Neural progenitor cell (in vitro differentiated cells): ENCODE results near the gene LILRB2. TPM values are rescaled to one million over a fixed set of nuclear protein-coding genes. Genes with fewer than 3 reads are reported as not detected.

Source experiments
- DNase-seq: peaks from one replicate; pipeline ENCODE4 v3.0.0-alpha.2; 2016; ENCODE audit warnings: low spot score
- H2AFZ ChIP-seq: fragments of 200-600 bp; sonication (generic); replicated peaks from 2 replicates; pipeline ENCODE4 v1.6.1; 2016; ENCODE audit warnings: antibody characterized with exemption
- H3F3A ChIP-seq: fragments of 200-600 bp; sonication (generic); 2 replicates; pipeline ENCODE4 v1.6.1; 2016; ENCODE audit warnings: antibody characterized with exemption, low read depth
- H3K27ac ChIP-seq: fragments of 200-600 bp; sonication (generic); 2 replicates; pipeline ENCODE4 v1.5.1; 2016; ENCODE audit warnings: mild to moderate bottlenecking
- H3K27me3 ChIP-seq: fragments of 200-600 bp; sonication (generic); 2 replicates; pipeline ENCODE4 v1.6.1; 2016; ENCODE audit warnings: mild to moderate bottlenecking, moderate library complexity
- H3K36me3 ChIP-seq: fragments of 200-600 bp; sonication (generic); 2 replicates; pipeline ENCODE4 v1.5.1; 2016
- H3K4me1 ChIP-seq: fragments of 200-600 bp; sonication (generic); 2 replicates; pipeline ENCODE4 v1.6.1; 2016; ENCODE audit warnings: mixed run types
- H3K4me2 ChIP-seq: fragments of 200-600 bp; sonication (generic); 2 replicates; pipeline ENCODE4 v1.6.1; 2016
- H3K4me3 ChIP-seq: fragments of 200-600 bp; sonication (generic); 2 replicates; pipeline ENCODE4 v1.5.1; 2016
- H3K79me2 ChIP-seq: fragments of 200-600 bp; sonication (generic); 2 replicates; pipeline ENCODE4 v1.6.1; 2016; ENCODE audit warnings: low read depth
- H3K9ac ChIP-seq: fragments of 200-600 bp; sonication (generic); 2 replicates; pipeline ENCODE4 v1.6.1; 2016
- H3K9me3 ChIP-seq: fragments of 200-600 bp; sonication (generic); 2 replicates; pipeline ENCODE4 v1.5.1; 2016; ENCODE audit warnings: low read depth
- H4K20me1 ChIP-seq: fragments of 200-600 bp; sonication (generic); 2 replicates; pipeline ENCODE4 v1.6.1; 2016; ENCODE audit warnings: low read depth
- H3K27ac Mint-ChIP-seq: 3 replicates; pipeline ENCODE4 v1.8.0; 2021; ENCODE audit warnings: mixed read lengths
- H3K27me3 Mint-ChIP-seq: 2 replicates; pipeline ENCODE4 v1.8.0; 2022; ENCODE audit warnings: low read depth, mild to moderate bottlenecking, inconsistent platforms, moderate library complexity, mixed read lengths; ENCODE audit not compliant: insufficient read depth
- H3K36me3 Mint-ChIP-seq: 3 replicates; pipeline ENCODE4 v1.8.0; 2021; ENCODE audit warnings: mixed read lengths
- H3K4me1 Mint-ChIP-seq: 3 replicates; pipeline ENCODE4 v1.8.0; 2021; ENCODE audit warnings: mixed read lengths
- H3K4me3 Mint-ChIP-seq: 3 replicates; pipeline ENCODE4 v1.8.0; 2021; ENCODE audit warnings: mild to moderate bottlenecking, moderate library complexity, mixed read lengths
- H3K9me3 Mint-ChIP-seq: 3 replicates; pipeline ENCODE4 v1.8.0; 2020; ENCODE audit warnings: mixed read lengths
- CTCF ChIP-seq: fragments of 200-600 bp; sonication (generic); IDR thresholded peaks from 2 replicates; pipeline ENCODE4 v1.5.1; 2017; ENCODE audit warnings: antibody characterized with exemption, mild to moderate bottlenecking
- EZH2 ChIP-seq: fragments of 200-600 bp; sonication (generic); IDR thresholded peaks from 2 replicates; pipeline ENCODE4 v1.6.1; 2017; ENCODE audit warnings: antibody characterized with exemption, mild to moderate bottlenecking, moderate library complexity
- EZH2phosphoT487 ChIP-seq: fragments of 200-600 bp; sonication (generic); IDR thresholded peaks from 2 replicates; pipeline ENCODE4 v1.6.1; 2017; ENCODE audit warnings: antibody characterized with exemption
- total RNA-seq: library from RNA; depleted of rRNA; stranded (reverse); fragments of >200 nt; gene quantifications from 2 replicates; pipeline ENCODE4 v1.2.3, GENCODE V29; 2015; ENCODE audit warnings: low replicate concordance

The LILRB2 gene
- total RNA-seq, 1 donor from 2014 or later, result not detected

GRCh38 chr19:54302257-54302656, 21.3 kb upstream of the LILRB2 start:
- H3K27ac Mint-ChIP-seq, result no peak overlapping the region
- no peaks in the 10 kb centered on the region for H3K79me2 ChIP-seq
- no peaks in the 10 kb centered on the region for H3K36me3 ChIP-seq
- TF ChIP-seq EZH2, result no peak
- no peak for TF ChIP-seq EZH2phosphoT487
- TF ChIP-seq CTCF, result no peak
- no peaks in the 10 kb centered on the region for H4K20me1 ChIP-seq
- peaks cover under 1% of the 10 kb centered on the region for H3K9me3 Mint-ChIP-seq
- H3F3A ChIP-seq, result no peaks in the 10 kb centered on the region
- no peaks in the 10 kb centered on the region for H3K4me1 Mint-ChIP-seq
- peaks cover 39% of the 10 kb centered on the region for H3K27me3 ChIP-seq
- H2AFZ ChIP-seq, result no peak overlapping the region
- H3K27me3 Mint-ChIP-seq, result peaks cover 26% of the 10 kb centered on the region
- H3K9ac ChIP-seq, result no peak overlapping the region
- H3K27ac ChIP-seq, result no peak overlapping the region
- H3K9me3 ChIP-seq, result no peaks in the 10 kb centered on the region
- no peaks in the 10 kb centered on the region for H3K4me1 ChIP-seq
- H3K4me3 ChIP-seq, result no peak overlapping the region
- H3K4me2 ChIP-seq, result no peak overlapping the region
- no peaks in the 10 kb centered on the region for H3K36me3 Mint-ChIP-seq
- H3K4me3 Mint-ChIP-seq, result no peak overlapping the region
- DNase-seq, result no peak

GRCh38 chr19:54299515-54299914, 18.6 kb upstream of the LILRB2 start:
- Mint-ChIP-seq H3K36me3 (no peaks in the 10 kb centered on the region), H3K4me3 (no peak overlapping the region), H3K27ac (no peak overlapping the region), H3K27me3 (peaks cover 22% of the 10 kb centered on the region), H3K9me3 (no peaks in the 10 kb centered on the region), H3K4me1 (no peaks in the 10 kb centered on the region)
- no peak overlapping the region for H3K27ac ChIP-seq
- no peaks in the 10 kb centered on the region for H3K4me1 ChIP-seq
- no peak overlapping the region for H2AFZ ChIP-seq
- H3K9ac ChIP-seq, result no peak overlapping the region
- H3K4me3 ChIP-seq, result no peak overlapping the region
- H4K20me1 ChIP-seq, result no peaks in the 10 kb centered on the region
- H3K36me3 ChIP-seq, result no peaks in the 10 kb centered on the region
- DNase-seq, result no peak
- TF ChIP-seq EZH2phosphoT487, result no peak
- no peak for TF ChIP-seq EZH2
- no peak for TF ChIP-seq CTCF
- H3K9me3 ChIP-seq, result no peaks in the 10 kb centered on the region
- no peaks in the 10 kb centered on the region for H3F3A ChIP-seq
- no peaks in the 10 kb centered on the region for H3K79me2 ChIP-seq
- peaks cover 39% of the 10 kb centered on the region for H3K27me3 ChIP-seq
- no peak overlapping the region for H3K4me2 ChIP-seq

GRCh38 chr19:54299126-54299498, 18.2 kb upstream of the LILRB2 start:
- no peak overlapping the region for H3K9ac ChIP-seq
- H3K4me2 ChIP-seq, result no peak overlapping the region
- no peaks in the 10 kb centered on the region for H4K20me1 ChIP-seq
- peaks cover 24% of the 10 kb centered on the region for H3K27me3 Mint-ChIP-seq
- no peaks in the 10 kb centered on the region for H3K9me3 Mint-ChIP-seq
- H3K79me2 ChIP-seq, result no peaks in the 10 kb centered on the region
- H3K27ac Mint-ChIP-seq, result no peak overlapping the region
- H3K4me1 ChIP-seq, result no peaks in the 10 kb centered on the region
- no peaks in the 10 kb centered on the region for H3F3A ChIP-seq
- no peak for DNase-seq
- H3K36me3 Mint-ChIP-seq, result no peaks in the 10 kb centered on the region
- H2AFZ ChIP-seq, result no peak overlapping the region
- H3K4me3 Mint-ChIP-seq, result no peak overlapping the region
- no peak overlapping the region for H3K27ac ChIP-seq
- TF ChIP-seq CTCF (no peak), EZH2 (no peak), EZH2phosphoT487 (no peak)
- no peak overlapping the region for H3K4me3 ChIP-seq
- no peaks in the 10 kb centered on the region for H3K4me1 Mint-ChIP-seq
- H3K9me3 ChIP-seq, result no peaks in the 10 kb centered on the region
- peaks cover 39% of the 10 kb centered on the region for H3K27me3 ChIP-seq
- H3K36me3 ChIP-seq, result no peaks in the 10 kb centered on the region
